HepG2 (cell line): ENCODE measurements around the gene GPS2. TPM values are rescaled to one million over a fixed set of nuclear protein-coding genes. Genes with fewer than 3 reads are reported as not detected.
A peak's percentile ranks its signal among the peaks of the same experiment; 100 is the strongest.

Source experiments
- CENPT ChIP-seq: sonication (generic); formaldehyde crosslinking; IDR thresholded peaks from 2 replicates; pipeline ENCODE4 v1.8.0; 2022; ENCODE audit warnings: low read depth, mild to moderate bottlenecking, moderate library complexity, missing genetic modification reagents
- HIVEP1 ChIP-seq: sonication (generic); formaldehyde crosslinking; IDR thresholded peaks from 2 replicates; pipeline ENCODE4 v1.4.0; 2020; ENCODE audit warnings: mild to moderate bottlenecking, missing genetic modification reagents
- PCBP2 ChIP-seq: fragments of 200-400 bp; formaldehyde crosslinking; optimal IDR thresholded peaks from 2 replicates; pipeline ENCODE3; 2018; ENCODE audit warnings: low read length, low read depth; ENCODE audit not compliant: poor library complexity, severe bottlenecking
- POLR2A ChIP-seq, 2 experiments: IDR thresholded peaks; 2 replicates each; pipeline ENCODE4 v1.6.1; 2011; ENCODE audit warnings: low read depth in 2 of 2, low read length in 2 of 2, mild to moderate bottlenecking in 1 of 2, moderate library complexity in 1 of 2; ENCODE audit not compliant: insufficient read depth in 1 of 2
- ZNF274 ChIP-seq: sonication (generic); formaldehyde crosslinking; IDR thresholded peaks from 2 replicates; pipeline ENCODE4 v1.5.1; 2020; ENCODE audit warnings: mild to moderate bottlenecking, missing genetic modification reagents
- ZNF282 ChIP-seq: fragments of 450-650 bp; IDR thresholded peaks from 2 replicates; pipeline ENCODE4 v1.6.1; 2018; ENCODE audit not compliant: partially characterized antibody
- ZNF333 ChIP-seq: sonication (generic); formaldehyde crosslinking; IDR thresholded peaks from 2 replicates; pipeline ENCODE4 v1.4.0; 2020; ENCODE audit warnings: mild to moderate bottlenecking, missing genetic modification reagents, borderline replicate concordance
- ZNF432 ChIP-seq: sonication (generic); formaldehyde crosslinking; IDR thresholded peaks from 2 replicates; pipeline ENCODE4 v1.5.0; 2020; ENCODE audit warnings: missing genetic modification reagents, mild to moderate bottlenecking, borderline replicate concordance
- ZNF546 ChIP-seq: sonication (generic); formaldehyde crosslinking; conservative IDR thresholded peaks from 2 replicates; pipeline ENCODE4 v1.8.1; 2023; ENCODE audit warnings: mild to moderate bottlenecking, missing genetic modification reagents
- ZNF772 ChIP-seq: sonication (generic); formaldehyde crosslinking; IDR thresholded peaks from 2 replicates; pipeline ENCODE4 v1.5.0; 2020; ENCODE audit warnings: mild to moderate bottlenecking, missing genetic modification reagents
- ZSCAN9 ChIP-seq: IDR thresholded peaks from 2 replicates; pipeline ENCODE4 v1.6.1; 2016; ENCODE audit warnings: borderline replicate concordance
- polyA plus RNA-seq, 8 experiments: library from polyadenylated mRNA; depleted of rRNA in 3 of 8; stranded (reverse) in 7 of 8; unstranded in 1 of 8; fragments of >200 nt; fragmentation: Illumina TruSeq in 4 of 8; extraction: Trizol in 4 of 8; gene quantifications; 2 replicates each; pipeline versions ENCODE4 v1.2.1 to v1.2.3, GENCODE V29; 2011 to 2016; ENCODE audit warnings: low read depth in 4 of 8, missing spikeins in 1 of 8, mixed read lengths in 1 of 8; ENCODE audit not compliant: insufficient read depth in 1 of 8
- total RNA-seq, 5 experiments: library from RNA; depleted of rRNA; stranded (reverse); fragments of >200 nt; fragmentation: Illumina TruSeq; extraction: Trizol; gene quantifications; 2 replicates each; pipeline ENCODE4 v1.2.3, GENCODE V29; 2016; ENCODE audit warnings: low read depth in 1 of 5
- TF ChIP-seq, protein P1 (sequence below): sonication (generic); formaldehyde crosslinking; IDR thresholded peaks from 2 replicates; pipeline ENCODE4 v1.9.0; 2021; ENCODE audit warnings: mild to moderate bottlenecking, missing genetic modification reagents
- TF ChIP-seq, protein P2 (sequence below): sonication (generic); formaldehyde crosslinking; IDR thresholded peaks from 2 replicates; pipeline ENCODE4 v1.4.0; 2020; ENCODE audit warnings: mild to moderate bottlenecking, missing genetic modification reagents
- TF ChIP-seq, protein P3 (sequence below): sonication (generic); formaldehyde crosslinking; IDR thresholded peaks from 2 replicates; pipeline ENCODE4 v1.9.0; 2021; ENCODE audit warnings: missing genetic modification reagents, mild to moderate bottlenecking, borderline replicate concordance

GPS2 gene
- total and polyA plus RNA-seq, 2 of the 13 experiments (the other 11 are each of a cell fraction or from before 2014, with no cell fraction given): 58.0 to 59.4 TPM

DNA sequence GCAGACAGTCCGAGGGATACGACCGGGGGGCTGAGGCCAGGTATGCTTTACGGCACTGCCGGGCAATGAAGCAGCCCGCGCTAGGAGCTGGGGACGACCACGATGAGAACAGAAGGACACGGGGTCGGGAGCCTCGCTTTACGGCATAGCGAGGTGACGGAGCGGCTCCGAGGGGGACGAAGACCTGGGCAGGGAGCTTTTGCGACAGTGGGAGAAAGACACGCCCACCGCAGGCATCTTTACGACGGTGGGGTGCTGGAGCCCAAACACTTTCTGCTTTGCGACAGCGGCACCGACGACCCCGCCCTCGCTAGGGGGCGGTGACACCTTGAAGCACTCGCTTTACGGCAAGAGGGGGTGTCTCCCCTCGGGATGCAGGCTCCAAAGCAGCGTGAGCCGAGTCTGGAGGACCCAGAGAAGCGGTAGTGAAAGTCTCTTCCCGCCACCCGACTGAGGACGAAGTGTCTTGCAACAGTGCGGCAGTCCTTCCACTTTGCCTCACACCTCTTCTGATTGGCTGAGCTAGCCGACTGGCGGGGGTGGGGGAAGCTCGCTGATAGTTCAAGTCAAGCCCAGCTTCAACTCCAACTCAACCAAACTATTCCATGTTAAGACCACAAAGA lies 14.3 kb upstream of the GPS2 start (continued):
- TF ChIP-seq ZNF333 (CRISPR knock-in tag) (0 out of 2 replicates have a peak, but pooled peaks have one; percentile 67), ZSCAN9 (CRISPR knock-in tag) (no peak), POLR2A (IDR thresholded peaks at IDR 0.05; ENCODE audit: insufficient read depth in 1 of 2, low read depth in 2 of 2, low read length in 2 of 2) (peak; percentile 68 to 85), ZNF274 (CRISPR knock-in tag) (no peak), ZNF282 (no peak), ZNF772 (peak; percentile 89), HIVEP1 (CRISPR knock-in tag) (peak; percentile 52; the same call in 1 of the 2 replicates), CENPT (CRISPR knock-in tag) (no peak), PCBP2 (no peak), ZNF546 (no peak), ZNF432 (CRISPR knock-in tag) (no peak)
- TF ChIP-seq, protein P1, sequence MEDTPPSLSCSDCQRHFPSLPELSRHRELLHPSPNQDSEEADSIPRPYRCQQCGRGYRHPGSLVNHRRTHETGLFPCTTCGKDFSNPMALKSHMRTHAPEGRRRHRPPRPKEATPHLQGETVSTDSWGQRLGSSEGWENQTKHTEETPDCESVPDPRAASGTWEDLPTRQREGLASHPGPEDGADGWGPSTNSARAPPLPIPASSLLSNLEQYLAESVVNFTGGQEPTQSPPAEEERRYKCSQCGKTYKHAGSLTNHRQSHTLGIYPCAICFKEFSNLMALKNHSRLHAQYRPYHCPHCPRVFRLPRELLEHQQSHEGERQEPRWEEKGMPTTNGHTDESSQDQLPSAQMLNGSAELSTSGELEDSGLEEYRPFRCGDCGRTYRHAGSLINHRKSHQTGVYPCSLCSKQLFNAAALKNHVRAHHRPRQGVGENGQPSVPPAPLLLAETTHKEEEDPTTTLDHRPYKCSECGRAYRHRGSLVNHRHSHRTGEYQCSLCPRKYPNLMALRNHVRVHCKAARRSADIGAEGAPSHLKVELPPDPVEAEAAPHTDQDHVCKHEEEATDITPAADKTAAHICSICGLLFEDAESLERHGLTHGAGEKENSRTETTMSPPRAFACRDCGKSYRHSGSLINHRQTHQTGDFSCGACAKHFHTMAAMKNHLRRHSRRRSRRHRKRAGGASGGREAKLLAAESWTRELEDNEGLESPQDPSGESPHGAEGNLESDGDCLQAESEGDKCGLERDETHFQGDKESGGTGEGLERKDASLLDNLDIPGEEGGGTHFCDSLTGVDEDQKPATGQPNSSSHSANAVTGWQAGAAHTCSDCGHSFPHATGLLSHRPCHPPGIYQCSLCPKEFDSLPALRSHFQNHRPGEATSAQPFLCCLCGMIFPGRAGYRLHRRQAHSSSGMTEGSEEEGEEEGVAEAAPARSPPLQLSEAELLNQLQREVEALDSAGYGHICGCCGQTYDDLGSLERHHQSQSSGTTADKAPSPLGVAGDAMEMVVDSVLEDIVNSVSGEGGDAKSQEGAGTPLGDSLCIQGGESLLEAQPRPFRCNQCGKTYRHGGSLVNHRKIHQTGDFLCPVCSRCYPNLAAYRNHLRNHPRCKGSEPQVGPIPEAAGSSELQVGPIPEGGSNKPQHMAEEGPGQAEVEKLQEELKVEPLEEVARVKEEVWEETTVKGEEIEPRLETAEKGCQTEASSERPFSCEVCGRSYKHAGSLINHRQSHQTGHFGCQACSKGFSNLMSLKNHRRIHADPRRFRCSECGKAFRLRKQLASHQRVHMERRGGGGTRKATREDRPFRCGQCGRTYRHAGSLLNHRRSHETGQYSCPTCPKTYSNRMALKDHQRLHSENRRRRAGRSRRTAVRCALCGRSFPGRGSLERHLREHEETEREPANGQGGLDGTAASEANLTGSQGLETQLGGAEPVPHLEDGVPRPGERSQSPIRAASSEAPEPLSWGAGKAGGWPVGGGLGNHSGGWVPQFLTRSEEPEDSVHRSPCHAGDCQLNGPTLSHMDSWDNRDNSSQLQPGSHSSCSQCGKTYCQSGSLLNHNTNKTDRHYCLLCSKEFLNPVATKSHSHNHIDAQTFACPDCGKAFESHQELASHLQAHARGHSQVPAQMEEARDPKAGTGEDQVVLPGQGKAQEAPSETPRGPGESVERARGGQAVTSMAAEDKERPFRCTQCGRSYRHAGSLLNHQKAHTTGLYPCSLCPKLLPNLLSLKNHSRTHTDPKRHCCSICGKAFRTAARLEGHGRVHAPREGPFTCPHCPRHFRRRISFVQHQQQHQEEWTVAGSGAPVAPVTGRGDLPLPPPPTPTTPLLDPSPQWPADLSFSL (CRISPR knock-in tag): no peak
- TF ChIP-seq, protein P2, sequence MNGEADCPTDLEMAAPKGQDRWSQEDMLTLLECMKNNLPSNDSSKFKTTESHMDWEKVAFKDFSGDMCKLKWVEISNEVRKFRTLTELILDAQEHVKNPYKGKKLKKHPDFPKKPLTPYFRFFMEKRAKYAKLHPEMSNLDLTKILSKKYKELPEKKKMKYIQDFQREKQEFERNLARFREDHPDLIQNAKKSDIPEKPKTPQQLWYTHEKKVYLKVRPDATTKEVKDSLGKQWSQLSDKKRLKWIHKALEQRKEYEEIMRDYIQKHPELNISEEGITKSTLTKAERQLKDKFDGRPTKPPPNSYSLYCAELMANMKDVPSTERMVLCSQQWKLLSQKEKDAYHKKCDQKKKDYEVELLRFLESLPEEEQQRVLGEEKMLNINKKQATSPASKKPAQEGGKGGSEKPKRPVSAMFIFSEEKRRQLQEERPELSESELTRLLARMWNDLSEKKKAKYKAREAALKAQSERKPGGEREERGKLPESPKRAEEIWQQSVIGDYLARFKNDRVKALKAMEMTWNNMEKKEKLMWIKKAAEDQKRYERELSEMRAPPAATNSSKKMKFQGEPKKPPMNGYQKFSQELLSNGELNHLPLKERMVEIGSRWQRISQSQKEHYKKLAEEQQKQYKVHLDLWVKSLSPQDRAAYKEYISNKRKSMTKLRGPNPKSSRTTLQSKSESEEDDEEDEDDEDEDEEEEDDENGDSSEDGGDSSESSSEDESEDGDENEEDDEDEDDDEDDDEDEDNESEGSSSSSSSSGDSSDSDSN (CRISPR knock-in tag): peak; percentile 80
- TF ChIP-seq, protein P3, sequence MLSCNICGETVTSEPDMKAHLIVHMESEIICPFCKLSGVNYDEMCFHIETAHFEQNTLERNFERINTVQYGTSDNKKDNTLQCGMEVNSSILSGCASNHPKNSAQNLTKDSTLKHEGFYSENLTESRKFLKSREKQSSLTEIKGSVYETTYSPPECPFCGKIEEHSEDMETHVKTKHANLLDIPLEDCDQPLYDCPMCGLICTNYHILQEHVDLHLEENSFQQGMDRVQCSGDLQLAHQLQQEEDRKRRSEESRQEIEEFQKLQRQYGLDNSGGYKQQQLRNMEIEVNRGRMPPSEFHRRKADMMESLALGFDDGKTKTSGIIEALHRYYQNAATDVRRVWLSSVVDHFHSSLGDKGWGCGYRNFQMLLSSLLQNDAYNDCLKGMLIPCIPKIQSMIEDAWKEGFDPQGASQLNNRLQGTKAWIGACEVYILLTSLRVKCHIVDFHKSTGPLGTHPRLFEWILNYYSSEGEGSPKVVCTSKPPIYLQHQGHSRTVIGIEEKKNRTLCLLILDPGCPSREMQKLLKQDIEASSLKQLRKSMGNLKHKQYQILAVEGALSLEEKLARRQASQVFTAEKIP (CRISPR knock-in tag): no peak
